HCT116 (cell line): ENCODE data around the gene WDR27. TPM values are rescaled to one million over a fixed set of nuclear protein-coding genes. Genes with fewer than 3 reads are reported as not detected.

Source experiments
- ATAC-seq: fragments of 200-7000 bp; cut with Tn5 transposase; 2 replicates; pipeline ENCODE4 v1.9.1; 2020; ENCODE audit warnings: mild to moderate bottlenecking, moderate library complexity
- BruUV-seq: library from RNA; stranded (reverse); fragments of 400-500 nt; replicated peaks from 2 replicates; lab custom pipeline; 2021; lab: Mats Ljungman, UMichigan
- CTCF ChIA-PET: fragments of 300-600 bp; sonication (Branson Sonifier 250); formaldehyde crosslinking; loops from one replicate; lab custom pipeline; 2021; ENCODE audit warnings: antibody characterized with exemption; lab: Charles Lee
- POLR2A ChIA-PET: fragments of 300-600, 350-600 bp; sonication (Branson Sonifier 250); formaldehyde crosslinking; loops from one replicate; lab custom pipeline; 2021; ENCODE audit warnings: antibody characterized with exemption; lab: Charles Lee
- RAD21 ChIA-PET, 2 experiments: fragments of 300-600 bp; sonication (Branson Sonifier 250); formaldehyde crosslinking; loops; one replicate each; lab custom pipeline; 2023; ENCODE audit warnings: low total read pairs in 2 of 2; ENCODE audit not compliant: uncharacterized antibody in 2 of 2, unreplicated experiment in 2 of 2, low non-redundant PET in 1 of 2; lab: Charles Lee
- DNase-seq: peaks from one replicate; pipeline ENCODE4 v3.0.0-alpha.2; 2010; ENCODE audit warnings: low read depth, low spot score
- H2AFZ ChIP-seq: fragments of 200-600 bp; shearing (Covaris generic), sonication (generic); 2 replicates; pipeline ENCODE4 v1.6.1; 2017; ENCODE audit warnings: low read depth, mixed run types, mixed read lengths, antibody characterized with exemption, low read length; ENCODE audit not compliant: poor library complexity, severe bottlenecking
- H3K27ac ChIP-seq: 2 replicates; pipeline ENCODE4 v1.5.1; 2012; ENCODE audit warnings: low read depth, low read length
- H3K27me3 ChIP-seq: fragments of 200-600 bp; sonication (generic); 2 replicates; pipeline ENCODE4 v1.6.1; 2016; ENCODE audit warnings: mixed run types, low read length, mixed read lengths; ENCODE audit not compliant: insufficient read depth
- H3K36me3 ChIP-seq, 2 experiments: fragments of 200-500 bp in 1 of 2; fragments of 200-600 bp in 1 of 2; sonication (Bioruptor generic) in 1 of 2; sonication (generic) in 1 of 2; 2 replicates each; pipeline versions ENCODE4 v1.5.1 to v1.6.1; 2014 to 2016; ENCODE audit warnings: low read length in 2 of 2, inconsistent platforms in 1 of 2, mixed read lengths in 1 of 2, mixed run types in 1 of 2; ENCODE audit not compliant: insufficient read depth in 2 of 2, control insufficient read depth in 1 of 2
- H3K4me1 ChIP-seq, 2 experiments: fragments of 200-600 bp in 1 of 2; sonication (generic) in 1 of 2; 2 replicates each; pipeline versions ENCODE4 v1.5.1 to v1.6.1; 2012 to 2017; ENCODE audit warnings: low read length in 2 of 2, inconsistent platforms in 1 of 2, mild to moderate bottlenecking in 1 of 2, mixed read lengths in 1 of 2, mixed run types in 1 of 2, moderate library complexity in 1 of 2; ENCODE audit not compliant: insufficient read depth in 2 of 2, control insufficient read depth in 1 of 2
- H3K4me2 ChIP-seq: fragments of 200-600 bp; sonication (generic); 2 replicates; pipeline ENCODE4 v1.6.1; 2017; ENCODE audit warnings: mixed run types, low read length, mixed read lengths
- H3K4me3 ChIP-seq, 2 experiments: fragments of 200-600 bp in 1 of 2; sonication (generic) in 1 of 2; replicated peaks in 1 of 2; 2 replicates each; pipeline ENCODE4 v1.5.1; 2011 to 2016; ENCODE audit warnings: low read length in 2 of 2, control low read depth in 1 of 2, low read depth in 1 of 2, mild to moderate bottlenecking in 1 of 2, mixed read lengths in 1 of 2, mixed run types in 1 of 2
- H3K79me2 ChIP-seq: fragments of 200-600 bp; sonication (generic); 2 replicates; pipeline ENCODE4 v1.6.1; 2017; ENCODE audit warnings: mild to moderate bottlenecking, mixed run types, low read length, moderate library complexity, mixed read lengths; ENCODE audit not compliant: insufficient read depth
- H3K9ac ChIP-seq: fragments of 200-600 bp; sonication (generic); 2 replicates; pipeline ENCODE4 v1.6.1; 2016; ENCODE audit warnings: low read length, mixed read lengths
- H3K9me2 ChIP-seq: fragments of 200-600 bp; sonication (generic), shearing (Covaris generic); 2 replicates; pipeline ENCODE4 v1.6.1; 2017; ENCODE audit warnings: mixed run types, mild to moderate bottlenecking, moderate library complexity; ENCODE audit not compliant: insufficient read depth
- H3K9me3 ChIP-seq, 2 experiments: fragments of 200-500 bp in 1 of 2; fragments of 200-600 bp in 1 of 2; sonication (Bioruptor generic) in 1 of 2; sonication (generic) in 1 of 2; 2 replicates each; pipeline ENCODE4 v1.6.1; 2014 to 2017; ENCODE audit warnings: low read length in 2 of 2, mixed read lengths in 2 of 2, inconsistent platforms in 1 of 2, low read depth in 1 of 2, mild to moderate bottlenecking in 1 of 2, mixed run types in 1 of 2, moderate library complexity in 1 of 2; ENCODE audit not compliant: control insufficient read depth in 1 of 2, insufficient read depth in 1 of 2
- H4K20me1 ChIP-seq: fragments of 200-600 bp; sonication (generic), shearing (Covaris generic); 2 replicates; pipeline ENCODE4 v1.6.1; 2017; ENCODE audit warnings: mixed run types, mild to moderate bottlenecking, moderate library complexity; ENCODE audit not compliant: insufficient read depth
- CEBPB ChIP-seq: IDR thresholded peaks from 2 replicates; pipeline ENCODE4 v1.6.1; 2012; ENCODE audit warnings: low read depth
- RAD21 ChIP-seq: IDR thresholded peaks from 2 replicates; pipeline ENCODE4 v1.6.1; 2012; ENCODE audit warnings: low read depth, mild to moderate bottlenecking
- REST ChIP-seq: IDR thresholded peaks from 2 replicates; pipeline ENCODE4 v1.6.1; 2012; ENCODE audit warnings: low read depth
- SIN3A ChIP-seq: IDR thresholded peaks from 2 replicates; pipeline ENCODE4 v1.6.1; 2012; ENCODE audit warnings: low read depth
- TCF7L2 ChIP-seq: IDR thresholded peaks from 2 replicates; pipeline ENCODE4 v1.7.0; 2011; ENCODE audit warnings: borderline replicate concordance, inconsistent platforms; ENCODE audit not compliant: insufficient read depth, insufficient read length; ENCODE audit errors: extremely low read depth
- YY1 ChIP-seq: IDR thresholded peaks from 2 replicates; pipeline ENCODE4 v1.6.1; 2011; ENCODE audit warnings: low read length, low read depth, moderate library complexity, mild to moderate bottlenecking; ENCODE audit not compliant: insufficient replicate concordance; ENCODE audit errors: extremely low read depth
- ZBTB33 ChIP-seq: IDR thresholded peaks from 2 replicates; pipeline ENCODE4 v1.6.1; 2011; ENCODE audit warnings: mild to moderate bottlenecking, low read length, moderate library complexity; ENCODE audit not compliant: insufficient replicate concordance; ENCODE audit errors: extremely low read depth
- ZFX ChIP-seq: fragments of 450-650 bp; IDR thresholded peaks from 2 replicates; pipeline ENCODE4 v1.6.1; 2017
- ZNF274 ChIP-seq: fragments of 200-500 bp; sonication (Bioruptor generic); IDR thresholded peaks from 2 replicates; pipeline ENCODE4 v1.6.1; 2014; ENCODE audit warnings: mild to moderate bottlenecking, low read depth, low read length, inconsistent platforms
- intact Hi-C: fragments of 100-400 bp; cut with micrococcal nuclease; formaldehyde crosslinking; loops from 2 replicates; pipeline ENCODE4 v1.10.0; 2022
- total RNA-seq: library from RNA; stranded (reverse); gene quantifications from one replicate; pipeline ENCODE4 v1.2.1, GENCODE V29; 2021; ENCODE audit not compliant: unreplicated experiment

The WDR27 gene
- total RNA-seq, 1 experiment from 2014 or later = 60.6 TPM

GRCh38 chr6:169502445-169502844 lies 199.4 kb downstream of the WDR27 start:
- no peak for DNase-seq
- RAD21 ChIA-PET = no interaction called here

More at GRCh38 chr6:169502445-169502844, 199.4 kb downstream of the WDR27 start:
- no peak overlapping the region for H3K4me2 ChIP-seq
- H3K9me3 ChIP-seq = no peaks in the 10 kb centered on the region
- no TSS peak for BruUV-seq
- ChIA-PET POLR2A (no interaction called here), CTCF (no interaction called here)
- no peaks in the 10 kb centered on the region for H3K27me3 ChIP-seq
- no peaks in the 10 kb centered on the region for H3K9me2 ChIP-seq
- H3K4me1 ChIP-seq = no peaks in the 10 kb centered on the region
- no peak overlapping the region for H3K9ac ChIP-seq
- H3K36me3 ChIP-seq = no peaks in the 10 kb centered on the region
- TF ChIP-seq SIN3A = no peak
- TF ChIP-seq TCF7L2 = no peak
- no peak for TF ChIP-seq RAD21
- TF ChIP-seq REST = no peak
- TF ChIP-seq YY1 = no peak
- no peak for TF ChIP-seq ZNF274
- no peak for TF ChIP-seq ZBTB33
- TF ChIP-seq CEBPB = no peak
- no peak for TF ChIP-seq ZFX
- no peak overlapping the region for H3K4me3 ChIP-seq
- H3K79me2 ChIP-seq = no peaks in the 10 kb centered on the region
- H3K27ac ChIP-seq = no peak overlapping the region
- ATAC-seq = no peak
- H2AFZ ChIP-seq = no peak overlapping the region
- intact Hi-C loops = no loop called here
- H4K20me1 ChIP-seq = no peaks in the 10 kb centered on the region
